NCI-H1436 treated with DMSO at 0.1 percent for 48 hours (cell line): ENCODE data around the gene ADGRL3.
"Not testable (repeated sequence)": the region's sequence is repeated elsewhere in the genome, so short reads cannot be mapped to it uniquely, and the experiment has no call there.

Experiments used
- DNase-seq: peaks from one replicate; lab custom pipeline; 2025; lab: John Stamatoyannopoulos, UW

ADGRL3 gene

GRCh38 chr4:61756937-61757336 lies 556.8 kb downstream of the ADGRL3 start:
- not testable (repeated sequence) for DNase-seq

GRCh38 chr4:61757983-61758382 lies 557.9 kb downstream of the ADGRL3 start:
- DNase-seq = not testable (repeated sequence)

GRCh38 chr4:61758596-61758995 lies 558.5 kb downstream of the ADGRL3 start:
- not testable (repeated sequence) for DNase-seq

- DNase-seq = not testable (repeated sequence)
Measured at GRCh38 chr4:61759245-61759644, 559.1 kb downstream of the ADGRL3 start.

DNA sequence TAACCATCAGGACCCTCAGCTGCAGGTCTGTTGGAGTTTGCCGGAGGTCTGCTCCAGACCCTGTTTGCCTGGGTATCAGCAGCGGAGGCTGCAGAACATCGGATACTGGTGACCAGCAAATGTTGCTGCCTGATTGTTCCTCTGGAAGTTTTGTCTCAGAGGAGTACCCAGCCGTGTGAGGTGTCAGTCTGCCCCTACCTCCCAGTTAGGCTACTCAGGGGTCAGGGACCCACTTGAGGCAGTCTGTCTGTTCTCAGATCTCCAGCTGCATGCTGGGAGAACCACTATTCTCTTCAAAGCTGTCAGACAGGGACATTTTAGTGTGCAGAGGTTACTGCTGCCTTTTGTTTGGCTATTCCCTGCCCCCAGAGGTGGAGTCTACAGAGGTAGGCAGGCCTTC lies 559.8 kb downstream of the ADGRL3 start:
- DNase-seq = not testable (repeated sequence)

- no peak for DNase-seq
Measured at GRCh38 chr4:61760820-61761219, 560.7 kb downstream of the ADGRL3 start.

DNA sequence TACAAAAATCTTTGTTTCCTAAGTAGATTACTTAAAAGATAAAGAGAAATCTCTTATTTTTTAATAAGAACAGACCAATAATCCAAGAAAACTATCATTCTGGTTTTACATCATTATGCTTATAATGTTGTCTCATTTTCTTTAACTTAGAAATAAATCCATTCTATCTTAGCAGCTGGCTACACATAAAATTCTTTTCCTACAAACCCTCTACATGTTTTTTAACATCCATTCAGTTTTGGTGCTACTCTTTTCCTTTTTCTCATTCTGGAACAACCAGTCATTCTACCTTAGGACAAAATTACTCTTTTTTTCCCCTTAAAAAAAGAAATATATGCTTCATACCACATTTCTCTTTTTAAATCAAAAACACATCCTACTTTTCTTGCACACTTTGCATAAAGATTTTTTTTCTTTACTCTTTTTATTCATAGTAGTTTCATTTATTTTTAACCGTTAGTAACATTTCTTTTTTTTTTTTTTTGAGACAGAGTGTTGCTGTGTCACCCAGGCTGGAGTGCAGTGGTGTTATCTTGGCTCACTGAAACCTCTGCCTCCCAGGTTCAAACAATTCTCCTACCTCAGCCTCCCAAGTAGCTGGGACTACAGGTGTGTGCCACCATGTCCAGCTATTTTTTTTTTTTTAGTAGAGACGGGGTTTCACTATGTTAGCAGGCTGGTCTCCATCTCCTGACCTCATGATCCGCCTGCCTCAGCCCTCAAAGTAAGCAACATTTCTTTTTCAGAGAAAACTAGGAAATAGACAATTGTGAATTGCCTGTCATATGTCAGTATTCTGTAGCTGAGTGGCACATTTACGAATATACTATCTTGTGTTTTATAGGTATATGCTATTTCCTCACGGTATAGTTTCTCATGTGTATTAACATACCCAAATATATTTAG lies 562.8 kb downstream of the ADGRL3 start:
- DNase-seq = no peak

GRCh38 chr4:61763682-61764081 lies 563.6 kb downstream of the ADGRL3 start:
- DNase-seq = no peak

DNA sequence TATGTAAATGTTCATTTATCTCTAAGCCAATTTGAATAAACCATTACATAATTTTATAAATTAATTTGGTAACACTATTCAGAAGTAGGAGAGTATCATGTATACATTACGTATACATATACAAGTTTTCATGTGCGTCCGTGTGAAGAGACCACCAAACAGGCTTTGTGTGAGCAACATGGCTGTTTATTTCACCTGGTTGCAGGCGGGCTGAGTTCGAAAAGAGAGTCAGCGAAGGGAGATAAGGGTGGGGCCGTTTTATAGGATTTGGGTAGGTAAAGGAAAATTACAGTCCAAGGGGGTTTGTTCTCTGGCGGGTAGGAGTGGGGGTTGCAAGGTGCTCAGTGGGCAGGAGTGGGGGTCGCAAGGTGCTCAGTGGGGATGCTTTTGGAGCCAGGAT lies 564.0 kb downstream of the ADGRL3 start:
- not testable (repeated sequence) for DNase-seq

- not testable (repeated sequence) for DNase-seq
Measured at GRCh38 chr4:61769444-61770167, 569.5 kb downstream of the ADGRL3 start.

DNA sequence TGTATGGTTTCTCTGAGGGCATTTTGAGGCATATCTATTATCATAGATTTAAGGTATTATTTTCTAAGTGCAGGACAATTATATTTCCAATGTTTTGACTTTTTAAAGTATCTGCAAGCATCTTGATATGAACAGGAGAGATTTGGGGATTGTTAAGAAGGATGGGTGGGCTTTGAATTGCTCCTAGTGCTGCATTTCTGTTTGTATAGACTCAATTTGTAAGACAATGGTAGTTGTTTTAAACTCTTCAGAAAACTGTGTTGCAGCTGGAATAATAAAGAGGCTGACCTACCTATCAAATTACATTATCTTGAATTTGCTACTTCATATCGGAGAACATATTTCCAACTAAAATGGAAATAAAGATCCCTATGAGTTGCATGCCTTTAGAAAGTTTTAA lies 570.3 kb downstream of the ADGRL3 start:
- no peak for DNase-seq

DNA sequence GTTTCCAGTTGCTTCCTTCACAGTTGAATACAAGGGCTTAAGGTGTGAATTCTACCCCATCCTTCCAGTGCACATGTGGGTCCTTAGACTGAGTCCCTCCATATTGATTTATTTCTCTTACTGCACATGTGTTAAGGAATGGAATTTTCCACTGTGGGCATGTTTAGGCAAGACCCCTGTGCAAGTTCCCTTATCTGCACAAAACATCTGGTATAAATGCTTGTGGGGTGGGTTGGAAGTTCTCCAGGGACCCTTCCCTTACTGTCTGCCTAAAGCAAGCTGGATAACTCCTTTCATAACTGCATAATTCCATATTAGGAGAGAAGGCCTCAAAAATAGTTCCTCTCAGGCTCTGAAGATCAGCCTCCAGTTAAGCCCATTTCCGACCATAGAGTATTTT lies 570.9 kb downstream of the ADGRL3 start:
- DNase-seq = no peak

DNA sequence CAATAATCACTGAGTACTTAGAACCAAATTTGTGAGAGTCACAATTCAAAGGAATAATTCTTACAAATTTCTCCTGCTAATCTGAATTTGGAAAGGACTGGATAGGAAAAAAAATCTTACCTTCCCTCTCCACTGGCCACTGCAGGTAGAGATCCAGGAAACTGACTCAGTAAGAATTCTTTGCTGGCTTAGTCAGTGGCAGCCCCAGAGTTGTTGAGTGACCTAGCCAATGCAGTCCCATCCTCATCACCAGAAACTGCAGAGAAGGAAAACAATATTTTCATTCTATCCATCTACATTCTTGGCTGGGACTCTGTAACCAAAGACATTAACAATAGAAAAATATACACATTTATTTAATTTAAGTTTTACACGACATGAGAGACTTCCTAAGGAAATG lies 572.0 kb downstream of the ADGRL3 start:
- DNase-seq = no peak

DNA sequence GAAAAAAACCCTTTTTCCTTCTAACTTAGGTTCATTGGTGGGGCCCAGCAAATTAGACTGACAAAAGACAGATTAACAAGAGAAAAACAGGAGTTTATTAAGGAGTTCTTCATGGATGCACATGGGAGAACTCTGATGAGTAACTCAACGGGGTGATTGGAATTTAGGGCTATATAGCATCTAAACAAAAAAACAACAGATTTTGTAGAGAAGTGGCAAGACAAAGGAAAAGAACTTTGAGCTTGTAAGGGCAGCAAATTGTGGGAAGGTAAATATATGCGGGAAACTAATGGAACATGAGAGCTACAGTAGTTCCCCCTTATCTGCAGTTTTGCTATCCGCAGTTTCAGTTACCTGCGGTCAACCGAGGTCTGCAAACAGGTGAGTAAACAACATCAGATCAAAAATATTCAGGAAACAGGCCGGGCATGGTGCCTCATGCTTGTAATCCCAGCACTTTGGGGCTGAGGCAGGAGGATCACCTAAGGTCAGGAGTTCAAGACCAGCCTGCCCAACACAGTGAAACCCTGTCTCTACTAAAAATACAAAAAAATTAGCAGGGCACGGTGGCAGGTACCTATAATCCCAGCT lies 573.6 kb downstream of the ADGRL3 start:
- no peak for DNase-seq

- no peak for DNase-seq
Measured at GRCh38 chr4:61782133-61782532, 582.0 kb downstream of the ADGRL3 start.

DNA sequence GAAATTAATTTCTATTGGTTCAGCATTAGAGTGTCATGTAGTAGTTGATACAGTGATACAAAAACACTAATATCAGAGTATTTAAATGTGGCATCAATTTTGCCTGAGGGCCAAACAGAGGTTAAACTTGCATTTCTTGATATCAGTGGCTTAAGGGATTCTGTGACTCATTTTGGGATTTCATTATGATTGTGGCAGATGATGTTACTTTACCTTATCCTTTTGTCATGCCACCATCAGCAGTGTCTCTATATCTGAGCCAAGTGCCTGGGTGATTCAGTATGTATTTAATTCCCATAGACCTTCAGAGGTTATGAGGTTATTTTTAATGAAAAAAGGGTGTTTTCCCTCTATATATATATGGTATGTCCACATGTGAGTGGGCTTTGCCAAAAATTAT lies 582.9 kb downstream of the ADGRL3 start:
- DNase-seq = no peak

GRCh38 chr4:61785761-61786160 lies 585.6 kb downstream of the ADGRL3 start:
- DNase-seq = no peak

DNA sequence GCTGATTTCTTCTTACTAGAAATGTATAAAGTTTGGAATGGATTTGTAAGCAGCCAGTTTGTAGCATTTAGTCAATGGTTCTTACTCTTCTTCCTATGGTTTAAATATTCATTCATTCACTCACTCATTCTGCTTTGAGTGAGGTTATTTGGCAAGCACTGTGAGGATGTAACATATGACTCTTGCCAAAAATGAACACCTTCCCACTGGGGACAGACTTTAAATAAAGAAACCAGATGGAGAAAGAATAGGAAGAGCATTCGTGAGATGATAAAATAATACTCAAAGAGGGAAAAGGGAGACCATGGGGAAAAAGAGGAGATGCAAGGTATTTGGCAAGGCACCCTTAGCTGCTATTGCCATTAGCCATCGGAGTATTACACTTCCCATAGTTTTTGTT lies 586.1 kb downstream of the ADGRL3 start:
- no peak for DNase-seq

- DNase-seq = no peak
Measured at GRCh38 chr4:61795998-61796397, 595.9 kb downstream of the ADGRL3 start.

GRCh38 chr4:61799794-61800193 lies 599.7 kb downstream of the ADGRL3 start:
- DNase-seq = no peak

GRCh38 chr4:61805227-61805626 lies 605.1 kb downstream of the ADGRL3 start:
- no peak for DNase-seq

- no peak for DNase-seq
Measured at GRCh38 chr4:61805979-61806378, 605.9 kb downstream of the ADGRL3 start.

- no peak for DNase-seq
Measured at GRCh38 chr4:61812171-61812570, 612.0 kb downstream of the ADGRL3 start.
